Measurements from ENCODE around the gene COPZ1.

The COPZ1 gene

DNA sequence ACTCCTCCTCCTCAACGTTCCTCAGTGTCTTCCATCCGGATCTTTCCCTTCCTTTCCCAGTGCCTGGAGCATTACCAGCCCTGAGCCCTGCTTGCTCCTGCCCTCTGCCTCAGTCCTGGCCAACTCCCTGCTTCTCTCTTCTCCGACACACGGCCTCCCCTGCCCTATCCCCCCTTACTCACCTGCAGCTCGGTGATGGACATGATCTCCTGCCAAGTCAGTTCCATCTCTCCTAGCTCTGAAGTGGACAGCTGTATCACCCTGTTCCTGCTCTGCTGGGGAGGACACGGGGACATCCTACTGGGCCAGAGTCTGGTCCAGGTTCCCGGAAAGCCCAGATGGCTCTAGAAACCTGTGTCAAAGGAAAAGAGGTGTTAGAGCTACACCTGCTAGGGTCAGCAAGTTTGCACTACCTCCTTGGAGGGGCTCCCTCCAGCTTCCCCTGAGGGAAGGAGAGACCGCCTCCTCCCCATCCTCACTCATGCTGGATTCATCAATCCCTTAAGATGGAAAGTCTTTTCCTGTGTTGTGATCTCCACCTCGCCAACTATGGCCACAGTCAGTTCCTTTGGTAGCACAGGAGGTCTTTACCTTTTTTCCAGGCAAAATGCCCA lies 29.9 kb upstream of the COPZ1 start:
- DNase-seq, result no peak
- Histone ChIP-seq H3K27ac (ENCODE audit: insufficient read depth, low read length, poor library complexity, severe bottlenecking) (no peak overlapping the region), H3K4me1 (ENCODE audit: control insufficient read depth, insufficient read depth, low read length, poor library complexity, severe bottlenecking) (no peaks in the 10 kb centered on the region), H3K9me3 (ENCODE audit: control insufficient read depth, low read length) (no peaks in the 10 kb centered on the region), H3K4me3 (ENCODE audit: insufficient read depth, low read depth, low read length, poor library complexity, severe bottlenecking) (no peak overlapping the region), H3K36me3 (ENCODE audit: control insufficient read depth, insufficient read depth, low read length) (no peaks in the 10 kb centered on the region), H3K27me3 (replicated peaks; ENCODE audit: control insufficient read depth, insufficient read depth, low read length, poor library complexity, severe bottlenecking) (peaks cover under 1% of the 10 kb centered on the region)

DNA sequence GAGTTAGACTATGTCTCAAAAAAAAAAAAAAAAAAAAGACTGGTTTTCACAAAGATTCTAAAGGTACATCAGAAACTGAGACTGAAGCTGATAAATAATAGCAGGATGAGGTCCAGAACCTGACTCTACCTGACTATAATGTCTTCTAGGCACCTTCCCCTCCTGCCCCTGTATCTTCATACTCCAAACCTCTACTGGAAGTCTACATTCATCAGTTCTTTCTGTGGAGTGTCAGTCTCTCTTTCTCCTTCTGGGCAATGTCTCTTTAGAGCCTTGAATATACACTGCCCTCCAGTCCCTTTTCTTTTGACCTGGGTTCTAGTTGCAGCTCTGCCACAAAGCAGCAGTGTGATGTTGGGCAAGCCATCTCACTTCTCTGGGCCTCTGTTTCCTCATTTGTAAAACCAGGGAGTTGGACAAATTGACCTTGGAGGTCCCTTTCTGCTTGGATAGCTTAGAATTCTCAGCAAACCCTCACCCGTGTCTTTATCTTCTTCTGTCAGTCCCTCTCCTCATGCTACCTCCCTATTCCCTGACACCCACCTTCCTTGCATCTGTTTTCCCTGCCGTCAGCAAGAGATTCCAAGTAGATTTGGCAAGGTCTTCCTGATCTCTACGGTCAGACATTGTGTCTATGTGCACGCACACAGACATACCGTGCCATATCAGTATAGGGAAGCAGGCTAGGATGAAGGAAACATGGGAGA lies 28.4 kb upstream of the COPZ1 start:
- Histone ChIP-seq H3K9me3 (ENCODE audit: control insufficient read depth, low read length) (no peaks in the 10 kb centered on the region), H3K4me1 (ENCODE audit: control insufficient read depth, insufficient read depth, low read length, poor library complexity, severe bottlenecking) (peaks cover 4% of the 10 kb centered on the region), H3K27ac (ENCODE audit: insufficient read depth, low read length, poor library complexity, severe bottlenecking) (no peak overlapping the region), H3K36me3 (ENCODE audit: control insufficient read depth, insufficient read depth, low read length) (no peaks in the 10 kb centered on the region), H3K4me3 (ENCODE audit: insufficient read depth, low read depth, low read length, poor library complexity, severe bottlenecking) (no peak overlapping the region), H3K27me3 (replicated peaks; ENCODE audit: control insufficient read depth, insufficient read depth, low read length, poor library complexity, severe bottlenecking) (peaks cover 15% of the 10 kb centered on the region)
- no peak for DNase-seq

DNA sequence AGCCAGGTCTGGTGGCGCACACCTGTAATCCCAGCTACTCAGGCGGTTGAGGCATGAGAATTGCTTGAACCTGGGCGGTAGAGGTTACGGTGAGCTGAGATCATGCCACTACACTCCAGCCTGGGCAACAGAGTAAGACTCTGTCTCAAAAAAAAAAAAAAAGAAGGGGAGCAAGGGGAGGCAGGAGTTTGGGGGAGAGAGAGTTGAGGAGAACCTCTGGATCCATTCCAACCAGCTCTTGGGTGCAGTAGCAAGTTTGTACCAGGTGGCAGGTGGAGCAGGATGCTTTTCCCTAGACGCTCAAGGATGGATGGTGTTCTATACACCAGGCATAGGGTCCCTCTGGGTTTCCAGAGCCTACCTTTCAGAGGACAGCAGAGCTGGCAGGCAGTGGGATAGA lies 26.0 kb upstream of the COPZ1 start:
- H3K9me3 ChIP-seq (ENCODE audit: control insufficient read depth, low read length), result no peaks in the 10 kb centered on the region
- peaks cover 17% of the 10 kb centered on the region for H3K27me3 ChIP-seq (replicated peaks; ENCODE audit: control insufficient read depth, insufficient read depth, low read length, poor library complexity, severe bottlenecking)
- H3K27ac ChIP-seq (ENCODE audit: insufficient read depth, low read length, poor library complexity, severe bottlenecking), result no peak overlapping the region
- H3K4me1 ChIP-seq (ENCODE audit: control insufficient read depth, insufficient read depth, low read length, poor library complexity, severe bottlenecking), result peaks cover 4% of the 10 kb centered on the region
- no peak overlapping the region for H3K4me3 ChIP-seq (ENCODE audit: insufficient read depth, low read depth, low read length, poor library complexity, severe bottlenecking)
- no peaks in the 10 kb centered on the region for H3K36me3 ChIP-seq (ENCODE audit: control insufficient read depth, insufficient read depth, low read length)
- DNase-seq, result no peak

DNA sequence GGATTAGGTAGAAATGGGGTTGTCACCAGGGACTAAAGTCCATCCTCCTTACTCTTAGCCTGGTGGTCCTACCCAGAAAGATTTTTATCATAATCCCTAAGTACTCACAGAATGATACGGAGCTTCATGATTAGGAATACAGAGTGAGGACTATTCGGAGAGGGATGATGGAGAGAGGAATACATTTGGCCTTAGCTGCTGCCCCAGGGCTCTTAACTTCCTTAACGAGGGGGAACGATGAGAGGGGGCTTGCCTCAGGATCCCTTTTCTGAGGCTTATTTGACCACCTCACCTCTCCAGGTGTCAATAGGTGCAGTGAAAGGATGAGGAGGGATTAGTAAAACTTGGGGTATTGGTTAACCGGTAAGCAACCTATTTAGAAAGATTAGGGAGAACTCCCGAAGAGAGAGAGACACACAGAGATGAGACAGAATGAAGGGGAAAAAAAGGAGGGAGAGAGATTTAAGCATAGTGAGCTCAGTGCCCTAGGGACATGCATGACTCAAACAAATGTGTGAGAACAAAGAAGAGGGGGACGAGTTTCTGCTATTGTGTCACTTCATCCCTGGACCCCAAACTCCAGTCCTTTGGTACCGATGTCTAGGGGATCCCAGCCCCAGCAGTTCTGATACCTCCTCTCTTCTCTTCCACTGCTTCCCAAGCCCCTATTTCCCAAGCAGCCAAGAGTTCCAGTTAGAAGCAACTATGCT lies 25.3 kb upstream of the COPZ1 start:
- DNase-seq, result no peak
- peaks cover 4% of the 10 kb centered on the region for H3K4me1 ChIP-seq (ENCODE audit: control insufficient read depth, insufficient read depth, low read length, poor library complexity, severe bottlenecking)
- no peak overlapping the region for H3K27ac ChIP-seq (ENCODE audit: insufficient read depth, low read length, poor library complexity, severe bottlenecking)
- H3K4me3 ChIP-seq (ENCODE audit: insufficient read depth, low read depth, low read length, poor library complexity, severe bottlenecking), result no peak overlapping the region
- H3K27me3 ChIP-seq (replicated peaks; ENCODE audit: control insufficient read depth, insufficient read depth, low read length, poor library complexity, severe bottlenecking), result peaks cover 17% of the 10 kb centered on the region
- no peaks in the 10 kb centered on the region for H3K36me3 ChIP-seq (ENCODE audit: control insufficient read depth, insufficient read depth, low read length)
- H3K9me3 ChIP-seq (ENCODE audit: control insufficient read depth, low read length), result no peaks in the 10 kb centered on the region

DNA sequence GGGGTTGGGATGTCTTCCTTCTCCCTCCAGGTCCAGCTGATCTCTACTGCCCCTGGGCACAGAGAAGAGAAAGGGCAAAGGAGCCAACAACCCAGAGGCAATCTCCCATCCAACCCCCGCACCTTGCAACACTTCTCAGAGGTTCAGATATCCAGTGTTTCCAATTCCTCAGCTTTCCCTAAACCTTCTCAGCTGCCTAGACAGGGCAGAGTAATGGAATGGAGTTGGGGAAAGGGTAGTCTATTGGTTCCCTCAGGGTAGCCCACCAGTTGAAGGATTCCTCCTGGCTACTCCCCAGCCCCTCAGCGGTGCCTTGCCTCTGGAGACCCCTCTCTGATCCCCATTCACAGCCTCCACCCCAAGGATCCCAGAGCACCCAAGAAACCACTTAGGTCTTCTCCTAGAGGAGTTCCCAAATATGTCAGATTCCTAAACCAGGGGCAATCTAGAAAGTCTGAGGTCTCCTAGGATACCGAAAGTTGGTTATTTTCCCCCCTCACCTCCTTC lies 24.7 kb upstream of the COPZ1 start:
- no peaks in the 10 kb centered on the region for H3K36me3 ChIP-seq (ENCODE audit: control insufficient read depth, insufficient read depth, low read length)
- peaks cover 17% of the 10 kb centered on the region for H3K27me3 ChIP-seq (replicated peaks; ENCODE audit: control insufficient read depth, insufficient read depth, low read length, poor library complexity, severe bottlenecking)
- H3K4me3 ChIP-seq (ENCODE audit: insufficient read depth, low read depth, low read length, poor library complexity, severe bottlenecking), result no peak overlapping the region
- H3K27ac ChIP-seq (ENCODE audit: insufficient read depth, low read length, poor library complexity, severe bottlenecking), result no peak overlapping the region
- H3K9me3 ChIP-seq (ENCODE audit: control insufficient read depth, low read length), result no peaks in the 10 kb centered on the region
- peaks cover 4% of the 10 kb centered on the region for H3K4me1 ChIP-seq (ENCODE audit: control insufficient read depth, insufficient read depth, low read length, poor library complexity, severe bottlenecking)
- no peak for DNase-seq

DNA sequence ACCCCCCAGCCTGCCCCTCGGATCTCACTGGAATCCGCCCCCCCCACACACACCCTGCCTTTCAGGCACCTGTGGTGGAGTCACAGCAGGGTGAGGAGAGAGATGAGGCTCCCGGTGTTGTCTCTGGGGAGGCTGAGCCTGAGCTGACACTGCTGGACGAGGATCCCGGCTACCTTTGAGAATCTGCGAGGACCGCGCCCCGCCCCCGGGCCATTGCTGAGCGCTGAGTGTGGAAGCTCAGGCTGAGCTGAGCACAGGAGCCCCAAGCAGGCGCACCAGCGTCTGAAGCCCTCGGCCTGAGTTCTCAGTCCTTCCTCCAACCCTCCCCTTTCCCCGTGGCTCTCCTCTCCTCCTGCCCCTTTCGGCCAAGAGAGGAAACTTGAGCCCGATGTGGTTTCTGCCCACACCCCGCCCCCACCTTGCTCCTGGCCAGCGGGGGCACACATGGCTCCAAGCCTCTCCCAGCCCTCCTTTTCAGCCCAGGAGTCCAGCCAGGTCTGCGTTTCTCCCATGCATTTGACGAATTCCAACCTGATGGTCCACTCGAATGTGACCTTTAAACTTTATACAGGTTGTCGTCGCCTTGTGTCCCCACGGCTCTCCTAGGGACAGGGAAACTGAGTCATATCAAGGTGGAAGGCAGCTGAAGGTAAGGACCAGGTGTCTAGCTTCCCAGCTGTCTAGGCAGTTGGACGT lies 24.1 kb upstream of the COPZ1 start, which contains the start of gene NFE2:
TSS of gene NFE2 (minus strand) at position 284 of the 696 bp plus-strand sequence. CDS start 5,767 bp downstream, outside the sequence.
- no peak within 1 kb of the TSS for H3K4me3 ChIP-seq (ENCODE audit: insufficient read depth, low read depth, low read length, poor library complexity, severe bottlenecking)
- H3K9me3 ChIP-seq (ENCODE audit: control insufficient read depth, low read length), result no peaks in the 10 kb centered on the region
- H3K36me3 ChIP-seq (ENCODE audit: control insufficient read depth, insufficient read depth, low read length), result no peaks in the 10 kb centered on the region
- H3K4me1 ChIP-seq (ENCODE audit: control insufficient read depth, insufficient read depth, low read length, poor library complexity, severe bottlenecking), result peaks cover 4% of the 10 kb centered on the region
- H3K27ac ChIP-seq (ENCODE audit: insufficient read depth, low read length, poor library complexity, severe bottlenecking), result no peak within 1 kb of the TSS
- H3K27me3 ChIP-seq (replicated peaks; ENCODE audit: control insufficient read depth, insufficient read depth, low read length, poor library complexity, severe bottlenecking), result peaks cover 17% of the 10 kb centered on the region
- no peak for DNase-seq

DNA sequence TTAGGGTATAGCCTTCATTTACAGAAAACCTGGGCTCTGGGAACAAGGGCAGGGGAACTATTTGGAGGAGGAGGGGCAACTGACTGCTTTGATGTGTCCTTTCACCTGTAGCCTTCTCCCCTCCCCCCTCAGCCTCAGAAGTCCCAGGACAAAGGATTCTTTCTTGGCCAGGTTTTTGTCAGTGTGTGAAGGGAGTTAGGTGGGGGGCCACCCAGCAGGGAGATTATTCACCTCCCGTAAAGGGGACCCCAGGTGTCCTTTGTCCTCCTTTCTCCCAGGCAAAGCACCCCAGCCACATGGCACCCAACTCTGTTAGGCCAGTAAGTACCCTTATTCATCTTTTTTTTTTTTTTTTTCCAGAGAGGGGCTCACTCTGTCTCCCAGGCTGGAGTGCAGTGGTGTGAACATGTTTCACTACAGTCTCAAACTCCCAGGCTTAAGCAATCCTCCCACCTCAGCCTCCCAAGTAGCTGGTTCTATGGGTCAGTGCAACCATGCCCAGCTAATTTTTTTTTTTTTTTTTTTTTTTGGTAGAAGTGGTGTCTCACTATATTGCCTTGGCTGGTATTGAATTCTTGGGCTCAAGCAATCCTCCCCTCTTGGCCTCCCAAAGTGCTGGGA lies 23.4 kb upstream of the COPZ1 start:
- H3K4me3 ChIP-seq (ENCODE audit: insufficient read depth, low read depth, low read length, poor library complexity, severe bottlenecking), result no peak overlapping the region
- H3K36me3 ChIP-seq (ENCODE audit: control insufficient read depth, insufficient read depth, low read length), result no peaks in the 10 kb centered on the region
- peaks cover 17% of the 10 kb centered on the region for H3K27me3 ChIP-seq (replicated peaks; ENCODE audit: control insufficient read depth, insufficient read depth, low read length, poor library complexity, severe bottlenecking)
- H3K27ac ChIP-seq (ENCODE audit: insufficient read depth, low read length, poor library complexity, severe bottlenecking), result no peak overlapping the region
- DNase-seq, result no peak
- peaks cover 4% of the 10 kb centered on the region for H3K4me1 ChIP-seq (ENCODE audit: control insufficient read depth, insufficient read depth, low read length, poor library complexity, severe bottlenecking)
- no peaks in the 10 kb centered on the region for H3K9me3 ChIP-seq (ENCODE audit: control insufficient read depth, low read length)

DNA sequence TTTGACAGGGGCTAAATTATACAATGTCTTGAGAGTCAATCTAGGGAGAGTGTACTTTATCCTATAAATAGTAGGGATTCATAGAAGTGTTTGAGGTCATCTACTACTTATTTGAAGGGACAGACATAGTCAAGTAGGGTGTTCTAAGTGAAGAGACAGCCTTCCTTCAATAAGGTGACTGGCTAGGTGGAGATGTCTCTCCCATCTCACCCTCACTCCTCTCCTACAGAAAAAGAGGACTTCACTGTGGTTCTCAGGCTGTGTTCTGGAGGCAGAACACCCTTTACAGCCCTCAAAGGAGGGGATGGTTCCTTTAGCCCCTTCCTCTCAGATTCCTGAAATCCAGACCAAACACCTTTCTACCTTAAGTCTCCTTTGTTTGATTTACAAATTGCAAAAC lies 21.3 kb upstream of the COPZ1 start:
- H3K9me3 ChIP-seq (ENCODE audit: control insufficient read depth, low read length), result no peaks in the 10 kb centered on the region
- peaks cover 4% of the 10 kb centered on the region for H3K4me1 ChIP-seq (ENCODE audit: control insufficient read depth, insufficient read depth, low read length, poor library complexity, severe bottlenecking)
- DNase-seq, result no peak
- H3K4me3 ChIP-seq (ENCODE audit: insufficient read depth, low read depth, low read length, poor library complexity, severe bottlenecking), result no peak overlapping the region
- no peak overlapping the region for H3K27ac ChIP-seq (ENCODE audit: insufficient read depth, low read length, poor library complexity, severe bottlenecking)
- no peaks in the 10 kb centered on the region for H3K36me3 ChIP-seq (ENCODE audit: control insufficient read depth, insufficient read depth, low read length)
- H3K27me3 ChIP-seq (replicated peaks; ENCODE audit: control insufficient read depth, insufficient read depth, low read length, poor library complexity, severe bottlenecking), result peaks cover 17% of the 10 kb centered on the region

DNA sequence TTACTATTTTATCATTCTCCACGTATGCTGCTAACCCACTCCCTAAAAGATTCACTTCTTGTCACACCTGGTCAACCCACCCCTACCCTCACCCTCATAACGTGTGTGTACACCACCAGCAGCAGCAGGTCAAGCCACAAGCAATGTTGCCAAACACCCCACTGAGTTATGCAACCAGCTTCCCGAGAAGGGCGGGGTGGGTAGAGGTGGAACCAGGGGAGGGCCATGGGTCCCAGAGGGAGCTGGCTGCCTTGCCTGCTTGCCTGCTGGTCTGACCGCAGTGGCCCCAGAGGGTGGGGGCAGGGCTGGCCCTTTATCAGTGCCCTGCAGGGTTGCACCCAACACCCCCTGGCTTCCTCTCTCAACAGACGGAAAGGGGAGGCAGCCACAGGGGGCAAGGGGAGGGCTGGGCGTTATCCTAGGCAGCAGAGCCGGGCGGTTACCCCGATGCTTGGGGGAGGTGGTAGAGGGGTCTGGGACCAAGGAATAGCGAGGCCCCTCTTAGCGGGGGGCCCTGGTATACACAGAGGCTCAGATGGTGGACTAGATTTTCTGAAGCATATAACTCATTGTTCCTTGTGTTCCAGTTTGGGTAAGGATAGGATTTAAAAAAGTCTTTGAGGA lies 20.6 kb upstream of the COPZ1 start:
- Histone ChIP-seq H3K36me3 (ENCODE audit: control insufficient read depth, insufficient read depth, low read length) (no peaks in the 10 kb centered on the region), H3K9me3 (ENCODE audit: control insufficient read depth, low read length) (no peaks in the 10 kb centered on the region), H3K4me1 (ENCODE audit: control insufficient read depth, insufficient read depth, low read length, poor library complexity, severe bottlenecking) (peaks cover 4% of the 10 kb centered on the region), H3K27me3 (replicated peaks; ENCODE audit: control insufficient read depth, insufficient read depth, low read length, poor library complexity, severe bottlenecking) (peaks cover 17% of the 10 kb centered on the region), H3K27ac (ENCODE audit: insufficient read depth, low read length, poor library complexity, severe bottlenecking) (no peak overlapping the region), H3K4me3 (ENCODE audit: insufficient read depth, low read depth, low read length, poor library complexity, severe bottlenecking) (no peak overlapping the region)
- no peak for DNase-seq
